Measurements from ENCODE around the gene CTDNEP1. TPM values are rescaled to one million over a fixed set of nuclear protein-coding genes. Genes with fewer than 3 reads are reported as not detected.

CTDNEP1 gene
- total RNA-seq, 2 experiments from 2014 or later = 159 to 160 TPM

GRCh38 chr17:7233701-7234082 is 17.8 kb downstream of the CTDNEP1 start:
- peaks cover 49% of the 10 kb centered on the region for H3K36me3 Mint-ChIP-seq (ENCODE audit: low read depth)
- DNase-seq (no peak), ATAC-seq (peak; percentile 15)
- intact Hi-C loops (cut with micrococcal nuclease) = no loop called here
- H3K4me1 Mint-ChIP-seq (ENCODE audit: low read depth) = peaks cover 46% of the 10 kb centered on the region
- peaks cover 2% of the 10 kb centered on the region for H3K27me3 Mint-ChIP-seq
- H3K9me3 Mint-ChIP-seq = no peaks in the 10 kb centered on the region
- peak overlapping the region; percentile 99 for H3K4me3 Mint-ChIP-seq
- peak overlapping the region; percentile 96 for H3K27ac Mint-ChIP-seq
- no peak for TF ChIP-seq CTCF (IDR thresholded peaks at IDR 0.05)
- POLR2A ChIA-PET = interaction anchor here (1.0 to 15.6 kb wide), 7 partner anchors 8 to 104 kb away, joined by 3 to 261 read pairs (median 4); partner anchors contain the start of genes ACADVL, DLG4 and GABARAP
- CTCF ChIA-PET = interaction anchor here (1.0 to 4.3 kb wide), 3 partner anchors 13 to 188 kb away, joined by 4 to 22 read pairs (median 5); partner anchors contain the start of genes ACADVL and DLG4

- ChIA-PET CTCF (interaction anchor here (4.3 kb wide), 1 partner anchor 12 kb away, joined by 22 read pairs; the partner anchor contains the start of genes ACADVL and DLG4), POLR2A (interaction anchor here (15.6 kb wide), 1 partner anchor 13 kb away, joined by 261 read pairs; the partner anchor contains the start of genes ACADVL and DLG4)
- no peak for ATAC-seq
- intact Hi-C loops (cut with micrococcal nuclease) = no loop called here
- no peak for DNase-seq
- Mint-ChIP-seq H3K4me3 (peak overlapping the region; percentile 99), H3K4me1 (ENCODE audit: low read depth) (peaks cover 51% of the 10 kb centered on the region), H3K36me3 (ENCODE audit: low read depth) (peaks cover 59% of the 10 kb centered on the region), H3K27ac (peak overlapping the region; percentile 48), H3K27me3 (peaks cover 2% of the 10 kb centered on the region), H3K9me3 (no peaks in the 10 kb centered on the region)
- TF ChIP-seq CTCF (IDR thresholded peaks at IDR 0.05) = no peak
Observed at GRCh38 chr17:7232114-7232513, 19.4 kb downstream of the CTDNEP1 start.

- intact Hi-C loops (cut with micrococcal nuclease) = no loop called here
- ATAC-seq = no peak
- peaks cover 30% of the 10 kb centered on the region for H3K4me1 Mint-ChIP-seq (ENCODE audit: low read depth)
- TF ChIP-seq CTCF (IDR thresholded peaks at IDR 0.05) = no peak
- peaks cover 41% of the 10 kb centered on the region for H3K36me3 Mint-ChIP-seq (ENCODE audit: low read depth)
- no peaks in the 10 kb centered on the region for H3K9me3 Mint-ChIP-seq
- no peak overlapping the region for H3K27ac Mint-ChIP-seq
- DNase-seq = no peak
- no peak overlapping the region for H3K4me3 Mint-ChIP-seq
- peaks cover 2% of the 10 kb centered on the region for H3K27me3 Mint-ChIP-seq
- POLR2A ChIA-PET = interaction anchor here (1.4 to 15.6 kb wide), 2 partner anchors 10 to 85 kb away, joined by 5 to 261 read pairs; partner anchors contain the start of genes ACADVL and DLG4
- CTCF ChIA-PET = interaction anchor here (1.3 kb wide), 1 partner anchor 9 kb away, joined by 6 read pairs; no protein-coding TSS in a partner anchor
Observed at GRCh38 chr17:7229504-7229903, 22.0 kb downstream of the CTDNEP1 start.

GRCh38 chr17:7228920-7229319 is 22.6 kb downstream of the CTDNEP1 start:
- intact Hi-C loops (cut with micrococcal nuclease) = no loop called here
- Mint-ChIP-seq H3K4me3 (no peak overlapping the region), H3K27me3 (no peaks in the 10 kb centered on the region), H3K36me3 (ENCODE audit: low read depth) (peaks cover 42% of the 10 kb centered on the region), H3K9me3 (no peaks in the 10 kb centered on the region), H3K4me1 (ENCODE audit: low read depth) (peaks cover 28% of the 10 kb centered on the region), H3K27ac (no peak overlapping the region)
- ChIA-PET CTCF (no interaction called here), POLR2A (interaction anchor here (1.4 kb wide), 1 partner anchor 85 kb away, joined by 5 read pairs; no protein-coding TSS in a partner anchor)
- no peak for TF ChIP-seq CTCF (IDR thresholded peaks at IDR 0.05)
- ATAC-seq (no peak), DNase-seq (no peak)
